Colonic mucosa (tissue), 4 donors: ENCODE results near the gene RHOBTB3. TPM values are rescaled to one million over a fixed set of nuclear protein-coding genes. Genes with fewer than 3 reads are reported as not detected.

Source experiments
- DNase-seq: peaks from one replicate; pipeline ENCODE4 v3.0.0-alpha.2; 2020
- H3K27ac ChIP-seq: fragments of 200-600 bp; one replicate; pipeline ENCODE4 v1.8.0; 2021
- H3K27me3 ChIP-seq: fragments of 200-600 bp; one replicate; pipeline ENCODE4 v1.8.0; 2021
- H3K36me3 ChIP-seq: fragments of 200-600 bp; one replicate; pipeline ENCODE4 v1.8.0; 2021
- H3K4me1 ChIP-seq: fragments of 200-600 bp; one replicate; pipeline ENCODE4 v1.8.0; 2021; ENCODE audit warnings: mild to moderate bottlenecking
- H3K4me3 ChIP-seq: fragments of 200-600 bp; one replicate; pipeline ENCODE4 v1.8.0; 2021
- H3K9ac ChIP-seq, 2 donors: one replicate each; pipeline ENCODE4 v1.7.0; 2013; ENCODE audit warnings: control low read depth in 2 of 2, low read depth in 2 of 2, low read length in 2 of 2
- H3K9me3 ChIP-seq: fragments of 200-600 bp; one replicate; pipeline ENCODE4 v1.8.0; 2021
- CTCF ChIP-seq: fragments of 200-600 bp; IDR thresholded peaks from one replicate; pipeline ENCODE4 v1.8.0; 2022; ENCODE audit warnings: antibody characterized with exemption, mild to moderate bottlenecking
- intact Hi-C: fragments of 100-400 bp; cut with DNase I; formaldehyde crosslinking; loops from one replicate; pipeline ENCODE4 v1.14.1; 2022
- total RNA-seq, 2 donors: library from RNA; stranded (reverse); fragmentation: NEBNext Ultra II Directional in 1 of 2; extraction: Animal tissue kit (Norgen Biotek cat#: 25700) in 1 of 2; gene quantifications; one replicate each; pipeline ENCODE4 v1.2.1, GENCODE V29; 2021
- donor health status: healthy.
- donor health status: DM: no; HTN: no; CAD: no.
- donor health status: DM: no; HTN: no; CAD: no.

RHOBTB3 gene
- total RNA-seq, 2 donors from 2014 or later, result 50.0 to 59.0 TPM

- no peaks in the 10 kb centered on the region for H3K27me3 ChIP-seq
Observed at GRCh38 chr5:95823218-95823737, 92.1 kb downstream of the RHOBTB3 start.

GRCh38 chr5:95823738-95824609 lies 92.8 kb downstream of the RHOBTB3 start:
- Histone ChIP-seq H3K4me3 (peak overlapping the region; percentile 13), H3K4me1 (no peaks in the 10 kb centered on the region), H3K9ac (peak overlapping the region; percentile 56 to 90), H3K27me3 (no peaks in the 10 kb centered on the region), H3K27ac (peak overlapping the region; percentile 93), H3K36me3 (no peaks in the 10 kb centered on the region), H3K9me3 (no peaks in the 10 kb centered on the region)
- peak; percentile 78 for DNase-seq
- no peak for TF ChIP-seq CTCF
- intact Hi-C loops, result no loop called here

More at GRCh38 chr5:95823218-95823737, 92.1 kb downstream of the RHOBTB3 start:
- intact Hi-C loops, result no loop called here
- DNase-seq, result no peak
- H3K9me3 ChIP-seq, result no peaks in the 10 kb centered on the region
- H3K27ac ChIP-seq, result peak overlapping the region; percentile 93
- no peaks in the 10 kb centered on the region for H3K36me3 ChIP-seq
- no peak for TF ChIP-seq CTCF
- peak overlapping the region; percentile 33 to 90 for H3K9ac ChIP-seq
- H3K4me1 ChIP-seq, result no peaks in the 10 kb centered on the region
- H3K4me3 ChIP-seq, result peak overlapping the region; percentile 69

- no peaks in the 10 kb centered on the region for H3K4me1 ChIP-seq
Observed at GRCh38 chr5:95824747-95825146, 93.6 kb downstream of the RHOBTB3 start.

GRCh38 chr5:95825495-95825894 lies 94.4 kb downstream of the RHOBTB3 start:
- Histone ChIP-seq H3K4me1 (no peaks in the 10 kb centered on the region), H3K9ac (no peak overlapping the region), H3K36me3 (no peaks in the 10 kb centered on the region), H3K4me3 (no peak overlapping the region), H3K27me3 (no peaks in the 10 kb centered on the region), H3K9me3 (no peaks in the 10 kb centered on the region), H3K27ac (no peak overlapping the region)
- intact Hi-C loops, result no loop called here
- no peak for TF ChIP-seq CTCF
- no peak for DNase-seq

More at GRCh38 chr5:95824747-95825146, 93.6 kb downstream of the RHOBTB3 start:
- Histone ChIP-seq H3K27me3 (no peaks in the 10 kb centered on the region), H3K4me3 (no peak overlapping the region), H3K9ac (peak overlapping the region in 1 of 2 donors; percentile 90), H3K36me3 (no peaks in the 10 kb centered on the region), H3K27ac (peak overlapping the region; percentile 93), H3K9me3 (no peaks in the 10 kb centered on the region)
- intact Hi-C loops, result no loop called here
- no peak for DNase-seq
- TF ChIP-seq CTCF, result no peak

GRCh38 chr5:95826949-95827891 lies 96.1 kb downstream of the RHOBTB3 start:
- no peak overlapping the region for H3K4me3 ChIP-seq
- H3K27ac ChIP-seq, result peak overlapping the region; percentile 45
- intact Hi-C loops, result no loop called here
- H3K27me3 ChIP-seq, result no peaks in the 10 kb centered on the region
- no peaks in the 10 kb centered on the region for H3K36me3 ChIP-seq
- peak; percentile 84 for DNase-seq
- no peaks in the 10 kb centered on the region for H3K4me1 ChIP-seq
- no peak for TF ChIP-seq CTCF
- peak overlapping the region; percentile 39 to 44 for H3K9ac ChIP-seq
- no peaks in the 10 kb centered on the region for H3K9me3 ChIP-seq
